GM18505 (cell line): ENCODE results near the gene MIXL1.

Source experiments
- ATAC-seq: cut with Tn5 transposase; IDR thresholded peaks from one replicate; pipeline ENCODE4 v1.9.1; 2021; ENCODE audit not compliant: unreplicated experiment
- POLR2A ChIP-seq: IDR thresholded peaks from 4 replicates; pipeline ENCODE4 v1.6.1; 2011; ENCODE audit warnings: borderline replicate concordance; ENCODE audit not compliant: insufficient read depth, insufficient read length; ENCODE audit errors: extremely low read depth

The MIXL1 gene

DNA sequence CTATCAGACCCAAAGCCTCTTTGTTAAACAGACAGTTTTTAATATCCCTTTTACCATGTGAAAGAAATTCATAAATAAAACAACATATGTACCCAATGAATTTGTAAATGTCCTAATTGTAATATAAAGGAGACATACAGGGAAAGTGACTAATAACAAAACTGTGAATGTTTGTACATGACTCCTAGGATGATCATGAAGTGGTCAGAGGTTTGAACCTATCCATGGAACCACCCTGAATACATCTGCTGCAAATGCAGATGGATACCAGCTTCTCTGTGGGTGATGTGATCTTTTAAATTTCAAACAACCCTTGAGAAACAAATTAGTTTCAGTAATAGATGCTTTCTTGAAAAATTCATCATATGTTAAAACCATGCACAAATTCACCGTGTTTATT, 20.2 kb upstream of the MIXL1 start:
- no peak for TF ChIP-seq POLR2A
- no peak for ATAC-seq

DNA sequence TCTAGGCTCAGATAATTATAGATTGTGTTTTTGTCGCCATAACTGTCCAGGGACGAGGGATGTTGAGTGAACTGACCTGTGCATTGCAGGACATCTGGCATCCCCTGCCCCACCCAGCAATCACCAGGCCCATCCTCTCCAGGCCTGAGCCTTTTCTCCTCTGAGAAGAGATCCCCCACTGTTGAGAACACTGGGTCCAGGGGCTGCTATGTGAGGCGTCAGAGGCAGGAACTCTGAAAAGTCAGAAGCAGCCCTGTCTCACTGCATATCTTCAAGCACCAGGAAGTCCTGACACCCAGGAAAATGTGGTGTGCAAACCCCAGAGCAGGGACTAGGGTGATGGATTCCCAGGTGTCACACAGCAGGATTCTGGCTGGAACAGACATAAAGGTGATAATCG, 19.8 kb upstream of the MIXL1 start:
- ATAC-seq, result no peak
- TF ChIP-seq POLR2A, result no peak

GRCh38 chr1:226204198-226204597, 19.3 kb upstream of the MIXL1 start:
- TF ChIP-seq POLR2A, result no peak
- no peak for ATAC-seq

GRCh38 chr1:226207048-226207447, 16.4 kb upstream of the MIXL1 start:
- ATAC-seq, result no peak
- TF ChIP-seq POLR2A, result no peak

- ATAC-seq, result no peak
Measured at GRCh38 chr1:226209307-226210059, 14.0 kb upstream of the MIXL1 start.

GRCh38 chr1:226210571-226211176, 12.8 kb upstream of the MIXL1 start:
- no peak for TF ChIP-seq POLR2A
- ATAC-seq, result no peak

More at GRCh38 chr1:226209307-226210059, 14.0 kb upstream of the MIXL1 start:
- no peak for TF ChIP-seq POLR2A

DNA sequence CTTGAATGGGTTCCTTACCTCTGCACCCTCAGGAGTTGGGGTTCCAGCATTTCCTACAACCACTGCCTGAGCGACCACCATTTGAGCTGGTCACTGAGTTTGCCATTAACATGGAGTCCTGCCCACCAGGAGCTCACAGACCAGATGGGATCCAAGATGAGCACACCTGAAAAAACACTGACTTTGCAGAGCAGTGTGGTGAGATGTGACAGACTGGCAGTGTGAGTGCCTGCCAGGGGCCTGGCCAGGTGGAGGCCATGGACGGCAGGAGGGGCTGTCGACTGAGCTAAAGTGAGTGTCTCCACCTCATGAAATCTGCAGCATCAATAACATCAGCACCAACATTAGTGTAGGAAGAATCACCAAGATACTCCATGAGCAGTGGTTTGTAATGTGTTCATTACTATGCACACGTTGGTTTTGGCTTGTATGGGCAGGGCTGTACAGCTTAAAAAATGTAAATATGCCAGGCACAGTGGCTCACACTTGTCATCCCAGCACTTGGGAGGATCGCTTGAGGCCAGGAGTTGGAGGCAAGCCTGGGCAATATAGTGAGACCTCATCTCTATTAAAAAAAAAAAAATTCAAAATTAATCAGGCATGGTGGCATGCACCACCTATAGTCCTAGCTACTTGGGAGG, 12.2 kb upstream of the MIXL1 start:
- TF ChIP-seq POLR2A, result no peak
- ATAC-seq, result no peak

DNA sequence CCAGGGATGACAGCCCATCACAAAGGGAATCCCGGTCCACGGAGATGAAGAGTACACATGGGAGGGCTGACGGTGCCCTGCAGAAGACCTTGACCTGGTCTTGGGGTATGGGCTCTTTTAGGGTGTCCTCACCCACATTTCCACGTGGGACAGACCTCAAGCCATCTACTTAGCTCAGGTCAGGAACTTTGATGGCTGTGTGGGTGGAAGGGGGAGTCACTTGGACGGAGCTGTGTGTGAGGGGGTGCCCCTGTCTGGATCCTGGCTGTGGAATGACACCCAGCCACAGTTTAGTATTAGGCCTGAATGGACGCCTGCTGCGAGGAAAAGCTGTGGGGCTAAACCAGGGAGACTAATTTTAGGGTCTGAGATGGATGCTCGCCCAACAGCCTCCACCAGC, 10.9 kb upstream of the MIXL1 start:
- no peak for ATAC-seq
- no peak for TF ChIP-seq POLR2A

GRCh38 chr1:226215239-226215638, 8.2 kb upstream of the MIXL1 start:
- no peak for ATAC-seq
- TF ChIP-seq POLR2A, result no peak

DNA sequence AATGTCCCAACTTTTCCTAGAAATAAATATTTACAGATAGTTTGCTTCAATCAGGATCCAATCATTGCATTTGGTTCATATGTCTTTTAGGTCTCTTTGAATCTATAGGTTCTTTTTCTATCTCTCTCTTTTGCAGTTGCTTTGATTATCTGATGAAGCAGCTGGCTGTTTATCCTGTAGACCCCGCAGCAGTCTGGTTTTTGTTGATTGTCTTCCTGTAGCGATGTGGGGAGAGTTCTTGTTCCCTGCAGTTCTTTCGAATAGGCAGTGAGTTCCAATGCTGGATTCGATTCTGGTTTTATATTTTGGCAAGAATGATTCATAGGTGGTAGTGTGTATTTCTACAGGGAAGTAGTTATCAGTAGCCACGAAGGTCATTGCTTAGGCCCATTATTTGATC, 7.4 kb upstream of the MIXL1 start:
- no peak for ATAC-seq
- no peak for TF ChIP-seq POLR2A

GRCh38 chr1:226217273-226217672, 6.2 kb upstream of the MIXL1 start:
- no peak for TF ChIP-seq POLR2A
- ATAC-seq, result no peak

DNA sequence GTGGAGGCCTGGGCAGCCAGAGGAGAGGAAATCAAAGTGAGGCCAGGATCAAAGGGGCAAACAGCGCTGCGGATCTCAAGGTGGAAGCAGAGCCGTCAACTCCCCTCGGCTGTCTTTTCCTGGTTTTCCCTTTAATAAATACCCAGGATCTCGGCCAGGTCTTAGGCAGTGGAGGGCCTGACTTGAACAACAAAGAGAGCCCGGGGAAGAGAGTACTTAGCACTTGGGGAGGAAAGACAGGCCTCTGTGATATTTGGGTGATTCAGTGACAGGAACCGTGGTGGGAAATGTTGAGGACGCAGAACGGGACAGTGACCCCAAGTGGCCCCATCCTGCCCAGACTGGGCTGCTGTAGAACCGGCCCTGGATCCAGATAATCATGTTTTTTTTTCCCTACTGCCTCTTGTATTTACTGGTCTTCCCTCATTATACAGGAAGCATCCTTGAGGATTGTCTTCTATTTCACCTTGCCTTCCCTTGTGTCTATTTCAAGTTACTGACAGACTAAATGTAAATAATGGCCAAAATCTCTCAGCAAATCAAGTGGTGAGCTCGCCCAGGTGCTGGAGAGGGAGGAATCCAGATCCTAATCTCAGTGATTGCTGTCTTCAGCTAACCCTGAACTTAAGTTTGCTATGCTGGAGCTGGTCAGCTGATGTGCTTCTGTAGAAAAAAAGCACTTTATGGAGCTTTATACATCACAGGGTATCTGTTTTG, 2.8 kb upstream of the MIXL1 start:
- TF ChIP-seq POLR2A, result no peak
- no peak for ATAC-seq

GRCh38 chr1:226222686-226223085, 778 bp upstream of the MIXL1 start:
- no peak for TF ChIP-seq POLR2A
- ATAC-seq, result no peak
